WTC11 (cell line): ENCODE measurements around the gene SNRNP70. TPM values are rescaled to one million over a fixed set of nuclear protein-coding genes. Genes with fewer than 3 reads are reported as not detected.
"Not testable (repeated sequence)": the region's sequence is repeated elsewhere in the genome, so short reads cannot be mapped to it uniquely, and the experiment has no call there.

Source experiments
- ATAC-seq: fragments of 200-7000 bp; cut with Tn5 transposase; 2 replicates; pipeline ENCODE4 v1.10.0; 2021; ENCODE audit warnings: mild to moderate bottlenecking, moderate library complexity
- CTCF ChIA-PET: fragments of 300-600 bp; sonication (Branson Sonifier 250); formaldehyde crosslinking; loops from one replicate; lab custom pipeline; 2021; ENCODE audit warnings: antibody characterized with exemption; lab: Charles Lee
- POLR2A ChIA-PET: fragments of 350-600 bp; sonication (Branson Sonifier 250); formaldehyde crosslinking; loops from one replicate; lab custom pipeline; 2021; ENCODE audit warnings: antibody characterized with exemption; lab: Charles Lee
- DNase-seq: peaks from one replicate; pipeline ENCODE4 v3.0.0; 2021; ENCODE audit warnings: low spot score
- H3K27ac Mint-ChIP-seq: 2 replicates; pipeline ENCODE4 v1.8.0; 2021; ENCODE audit warnings: mixed read lengths
- H3K27me3 Mint-ChIP-seq: 2 replicates; pipeline ENCODE4 v1.8.0; 2021; ENCODE audit warnings: low read depth, mild to moderate bottlenecking, moderate library complexity, mixed read lengths
- H3K36me3 Mint-ChIP-seq: 2 replicates; pipeline ENCODE4 v1.8.0; 2021; ENCODE audit warnings: mixed read lengths
- H3K4me1 Mint-ChIP-seq: 2 replicates; pipeline ENCODE4 v1.8.0; 2022; ENCODE audit warnings: mixed read lengths
- H3K4me3 Mint-ChIP-seq: 2 replicates; pipeline ENCODE4 v1.8.0; 2021; ENCODE audit warnings: mild to moderate bottlenecking, moderate library complexity, mixed read lengths
- H3K9me3 Mint-ChIP-seq: 2 replicates; pipeline ENCODE4 v1.8.0; 2021; ENCODE audit warnings: mixed read lengths
- EMX1 ChIP-seq: fragments of 250-450 bp; sonication (Bioruptor Pico); IDR thresholded peaks from 2 replicates; pipeline ENCODE4 v1.8.0; 2021; ENCODE audit warnings: mild to moderate bottlenecking
- FOXJ3 ChIP-seq: sonication (generic); formaldehyde crosslinking; IDR thresholded peaks from 2 replicates; pipeline ENCODE4 v1.9.0; 2021; ENCODE audit warnings: missing genetic modification reagents, mild to moderate bottlenecking, borderline replicate concordance
- IRF2 ChIP-seq: sonication (generic); formaldehyde crosslinking; IDR thresholded peaks from 2 replicates; pipeline ENCODE4 v1.8.0; 2022; ENCODE audit warnings: low read depth, missing genetic modification reagents, borderline replicate concordance
- KAT7 ChIP-seq: sonication (generic); formaldehyde crosslinking; IDR thresholded peaks from 2 replicates; pipeline ENCODE4 v1.8.1; 2023; ENCODE audit warnings: missing genetic modification reagents, mild to moderate bottlenecking, borderline replicate concordance
- NR2C2 ChIP-seq: sonication (generic); formaldehyde crosslinking; IDR thresholded peaks from 2 replicates; pipeline ENCODE4 v1.8.0; 2022; ENCODE audit warnings: mild to moderate bottlenecking, missing genetic modification reagents
- NR3C1 ChIP-seq: sonication (generic); formaldehyde crosslinking; conservative IDR thresholded peaks from 2 replicates; pipeline ENCODE4 v1.8.1; 2023; ENCODE audit warnings: low read depth, mild to moderate bottlenecking, missing genetic modification reagents
- PRRX2 ChIP-seq: fragments of 250-450 bp; sonication (Bioruptor Pico); IDR thresholded peaks from 2 replicates; pipeline ENCODE4 v1.8.0; 2021; ENCODE audit warnings: mild to moderate bottlenecking
- RELA ChIP-seq: sonication (generic); formaldehyde crosslinking; IDR thresholded peaks from 2 replicates; pipeline ENCODE4 v1.8.1; 2022; ENCODE audit warnings: missing genetic modification reagents, mild to moderate bottlenecking, borderline replicate concordance
- TCF7 ChIP-seq: sonication (generic); formaldehyde crosslinking; IDR thresholded peaks from 2 replicates; pipeline ENCODE4 v1.8.0; 2022; ENCODE audit warnings: mild to moderate bottlenecking, low read depth, missing genetic modification reagents, moderate library complexity
- TEAD1 ChIP-seq: sonication (generic); formaldehyde crosslinking; IDR thresholded peaks from 2 replicates; pipeline ENCODE4 v1.8.0; 2022; ENCODE audit warnings: mild to moderate bottlenecking, missing genetic modification reagents
- TEAD4 ChIP-seq: sonication (generic); formaldehyde crosslinking; IDR thresholded peaks from 2 replicates; pipeline ENCODE4 v1.8.0; 2022; ENCODE audit warnings: mild to moderate bottlenecking, missing genetic modification reagents
- TP53 ChIP-seq: sonication (generic); formaldehyde crosslinking; IDR thresholded peaks from 2 replicates; pipeline ENCODE4 v1.8.1; 2023; ENCODE audit warnings: mild to moderate bottlenecking, missing genetic modification reagents
- ZBTB21 ChIP-seq: sonication (generic); formaldehyde crosslinking; IDR thresholded peaks from 2 replicates; pipeline ENCODE4 v1.8.1; 2023; ENCODE audit warnings: mild to moderate bottlenecking, missing genetic modification reagents, borderline replicate concordance
- ZNF396 ChIP-seq: fragments of 250-450 bp; sonication (Bioruptor Pico); IDR thresholded peaks from 2 replicates; pipeline ENCODE4 v1.8.0; 2021; ENCODE audit warnings: mild to moderate bottlenecking, moderate library complexity, borderline replicate concordance
- total RNA-seq: library from RNA; stranded (reverse); gene quantifications from 3 replicates; pipeline ENCODE4 v1.2.3, GENCODE V29; 2021
- TF ChIP-seq, protein P1 (sequence below): sonication (generic); formaldehyde crosslinking; IDR thresholded peaks from 2 replicates; pipeline ENCODE4 v1.8.1; 2023; ENCODE audit warnings: mild to moderate bottlenecking, missing genetic modification reagents, borderline replicate concordance
- TF ChIP-seq, protein P2 (sequence below): sonication (generic); formaldehyde crosslinking; IDR thresholded peaks from 2 replicates; pipeline ENCODE4 v1.8.0; 2022; ENCODE audit warnings: mild to moderate bottlenecking, missing genetic modification reagents
- TF ChIP-seq, protein P3 (sequence below): sonication (generic); formaldehyde crosslinking; IDR thresholded peaks from 2 replicates; pipeline ENCODE4 v1.8.1; 2022; ENCODE audit warnings: mild to moderate bottlenecking, moderate library complexity, missing genetic modification reagents
- TF ChIP-seq, protein P4 (sequence below): fragments of 250-450 bp; sonication (Bioruptor Pico); IDR thresholded peaks from 2 replicates; pipeline ENCODE4 v1.8.0; 2021; ENCODE audit warnings: mild to moderate bottlenecking
- TF ChIP-seq, protein P5 (sequence below): sonication (generic); formaldehyde crosslinking; IDR thresholded peaks from 2 replicates; pipeline ENCODE4 v1.8.1; 2022; ENCODE audit warnings: missing genetic modification reagents, borderline replicate concordance
- TF ChIP-seq, protein P6 (sequence below): sonication (generic); formaldehyde crosslinking; IDR thresholded peaks from 2 replicates; pipeline ENCODE4 v1.8.1; 2023; ENCODE audit warnings: mild to moderate bottlenecking, missing genetic modification reagents, moderate library complexity

Gene SNRNP70
- total RNA-seq, 1 experiment from 2014 or later = 266 TPM

DNA sequence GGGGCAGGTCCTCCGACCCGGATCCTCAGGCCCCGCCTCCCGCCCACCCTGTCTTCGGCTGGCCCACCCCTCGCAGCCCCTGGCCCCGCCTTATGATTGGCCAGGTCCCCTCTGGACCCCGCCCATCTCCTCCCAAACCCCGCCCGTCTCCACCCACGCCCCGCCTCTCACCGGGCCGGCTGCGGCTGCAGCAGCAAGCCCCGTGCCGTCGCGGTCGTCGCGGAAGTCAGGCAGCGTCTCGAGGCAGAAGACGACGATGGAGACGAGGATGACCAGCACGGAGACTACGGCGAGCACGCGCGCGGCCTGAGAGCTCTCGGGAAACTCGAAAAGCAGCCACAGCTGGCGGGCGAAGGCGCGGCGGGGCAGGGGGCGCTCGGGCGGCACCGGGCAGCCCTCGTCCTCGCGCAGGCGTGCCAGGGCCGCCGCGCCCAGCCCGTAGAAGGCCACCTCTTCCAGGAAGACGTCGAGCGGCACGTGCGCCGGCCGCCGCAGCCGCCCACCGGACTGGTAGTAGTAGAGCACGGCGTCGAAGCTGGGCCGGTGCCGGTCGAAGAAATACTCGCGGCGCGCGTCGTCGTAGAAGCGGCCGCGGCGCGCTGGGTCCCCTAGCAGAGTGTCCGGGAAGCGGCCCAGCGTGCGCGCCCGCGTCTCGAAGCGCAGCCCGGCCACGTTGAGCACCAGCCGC, 13.2 kb upstream of the SNRNP70 start (continued):
- TF ChIP-seq, protein P1, sequence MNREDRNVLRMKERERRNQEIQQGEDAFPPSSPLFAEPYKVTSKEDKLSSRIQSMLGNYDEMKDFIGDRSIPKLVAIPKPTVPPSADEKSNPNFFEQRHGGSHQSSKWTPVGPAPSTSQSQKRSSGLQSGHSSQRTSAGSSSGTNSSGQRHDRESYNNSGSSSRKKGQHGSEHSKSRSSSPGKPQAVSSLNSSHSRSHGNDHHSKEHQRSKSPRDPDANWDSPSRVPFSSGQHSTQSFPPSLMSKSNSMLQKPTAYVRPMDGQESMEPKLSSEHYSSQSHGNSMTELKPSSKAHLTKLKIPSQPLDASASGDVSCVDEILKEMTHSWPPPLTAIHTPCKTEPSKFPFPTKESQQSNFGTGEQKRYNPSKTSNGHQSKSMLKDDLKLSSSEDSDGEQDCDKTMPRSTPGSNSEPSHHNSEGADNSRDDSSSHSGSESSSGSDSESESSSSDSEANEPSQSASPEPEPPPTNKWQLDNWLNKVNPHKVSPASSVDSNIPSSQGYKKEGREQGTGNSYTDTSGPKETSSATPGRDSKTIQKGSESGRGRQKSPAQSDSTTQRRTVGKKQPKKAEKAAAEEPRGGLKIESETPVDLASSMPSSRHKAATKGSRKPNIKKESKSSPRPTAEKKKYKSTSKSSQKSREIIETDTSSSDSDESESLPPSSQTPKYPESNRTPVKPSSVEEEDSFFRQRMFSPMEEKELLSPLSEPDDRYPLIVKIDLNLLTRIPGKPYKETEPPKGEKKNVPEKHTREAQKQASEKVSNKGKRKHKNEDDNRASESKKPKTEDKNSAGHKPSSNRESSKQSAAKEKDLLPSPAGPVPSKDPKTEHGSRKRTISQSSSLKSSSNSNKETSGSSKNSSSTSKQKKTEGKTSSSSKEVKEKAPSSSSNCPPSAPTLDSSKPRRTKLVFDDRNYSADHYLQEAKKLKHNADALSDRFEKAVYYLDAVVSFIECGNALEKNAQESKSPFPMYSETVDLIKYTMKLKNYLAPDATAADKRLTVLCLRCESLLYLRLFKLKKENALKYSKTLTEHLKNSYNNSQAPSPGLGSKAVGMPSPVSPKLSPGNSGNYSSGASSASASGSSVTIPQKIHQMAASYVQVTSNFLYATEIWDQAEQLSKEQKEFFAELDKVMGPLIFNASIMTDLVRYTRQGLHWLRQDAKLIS = no peak
- TF ChIP-seq, protein P2, sequence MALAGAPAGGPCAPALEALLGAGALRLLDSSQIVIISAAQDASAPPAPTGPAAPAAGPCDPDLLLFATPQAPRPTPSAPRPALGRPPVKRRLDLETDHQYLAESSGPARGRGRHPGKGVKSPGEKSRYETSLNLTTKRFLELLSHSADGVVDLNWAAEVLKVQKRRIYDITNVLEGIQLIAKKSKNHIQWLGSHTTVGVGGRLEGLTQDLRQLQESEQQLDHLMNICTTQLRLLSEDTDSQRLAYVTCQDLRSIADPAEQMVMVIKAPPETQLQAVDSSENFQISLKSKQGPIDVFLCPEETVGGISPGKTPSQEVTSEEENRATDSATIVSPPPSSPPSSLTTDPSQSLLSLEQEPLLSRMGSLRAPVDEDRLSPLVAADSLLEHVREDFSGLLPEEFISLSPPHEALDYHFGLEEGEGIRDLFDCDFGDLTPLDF (CRISPR knock-in tag) = peak; percentile 86
- TF ChIP-seq ZNF396 (CRISPR knock-in tag) (no peak), EMX1 (no peak), TCF7 (CRISPR knock-in tag) (peak; percentile 91), RELA (CRISPR knock-in tag) (peak; percentile 89; the same call in 1 of the 2 replicates), TP53 (CRISPR knock-in tag) (peak; percentile 95), TEAD4 (peak; percentile 74)
- TF ChIP-seq, protein P3, sequence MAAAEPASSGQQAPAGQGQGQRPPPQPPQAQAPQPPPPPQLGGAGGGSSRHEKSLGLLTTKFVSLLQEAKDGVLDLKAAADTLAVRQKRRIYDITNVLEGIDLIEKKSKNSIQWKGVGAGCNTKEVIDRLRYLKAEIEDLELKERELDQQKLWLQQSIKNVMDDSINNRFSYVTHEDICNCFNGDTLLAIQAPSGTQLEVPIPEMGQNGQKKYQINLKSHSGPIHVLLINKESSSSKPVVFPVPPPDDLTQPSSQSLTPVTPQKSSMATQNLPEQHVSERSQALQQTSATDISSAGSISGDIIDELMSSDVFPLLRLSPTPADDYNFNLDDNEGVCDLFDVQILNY (CRISPR knock-in tag) = peak; percentile 95
- TF ChIP-seq, protein P4, sequence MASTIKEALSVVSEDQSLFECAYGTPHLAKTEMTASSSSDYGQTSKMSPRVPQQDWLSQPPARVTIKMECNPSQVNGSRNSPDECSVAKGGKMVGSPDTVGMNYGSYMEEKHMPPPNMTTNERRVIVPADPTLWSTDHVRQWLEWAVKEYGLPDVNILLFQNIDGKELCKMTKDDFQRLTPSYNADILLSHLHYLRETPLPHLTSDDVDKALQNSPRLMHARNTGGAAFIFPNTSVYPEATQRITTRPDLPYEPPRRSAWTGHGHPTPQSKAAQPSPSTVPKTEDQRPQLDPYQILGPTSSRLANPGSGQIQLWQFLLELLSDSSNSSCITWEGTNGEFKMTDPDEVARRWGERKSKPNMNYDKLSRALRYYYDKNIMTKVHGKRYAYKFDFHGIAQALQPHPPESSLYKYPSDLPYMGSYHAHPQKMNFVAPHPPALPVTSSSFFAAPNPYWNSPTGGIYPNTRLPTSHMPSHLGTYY (CRISPR knock-in tag) = no peak

DNA sequence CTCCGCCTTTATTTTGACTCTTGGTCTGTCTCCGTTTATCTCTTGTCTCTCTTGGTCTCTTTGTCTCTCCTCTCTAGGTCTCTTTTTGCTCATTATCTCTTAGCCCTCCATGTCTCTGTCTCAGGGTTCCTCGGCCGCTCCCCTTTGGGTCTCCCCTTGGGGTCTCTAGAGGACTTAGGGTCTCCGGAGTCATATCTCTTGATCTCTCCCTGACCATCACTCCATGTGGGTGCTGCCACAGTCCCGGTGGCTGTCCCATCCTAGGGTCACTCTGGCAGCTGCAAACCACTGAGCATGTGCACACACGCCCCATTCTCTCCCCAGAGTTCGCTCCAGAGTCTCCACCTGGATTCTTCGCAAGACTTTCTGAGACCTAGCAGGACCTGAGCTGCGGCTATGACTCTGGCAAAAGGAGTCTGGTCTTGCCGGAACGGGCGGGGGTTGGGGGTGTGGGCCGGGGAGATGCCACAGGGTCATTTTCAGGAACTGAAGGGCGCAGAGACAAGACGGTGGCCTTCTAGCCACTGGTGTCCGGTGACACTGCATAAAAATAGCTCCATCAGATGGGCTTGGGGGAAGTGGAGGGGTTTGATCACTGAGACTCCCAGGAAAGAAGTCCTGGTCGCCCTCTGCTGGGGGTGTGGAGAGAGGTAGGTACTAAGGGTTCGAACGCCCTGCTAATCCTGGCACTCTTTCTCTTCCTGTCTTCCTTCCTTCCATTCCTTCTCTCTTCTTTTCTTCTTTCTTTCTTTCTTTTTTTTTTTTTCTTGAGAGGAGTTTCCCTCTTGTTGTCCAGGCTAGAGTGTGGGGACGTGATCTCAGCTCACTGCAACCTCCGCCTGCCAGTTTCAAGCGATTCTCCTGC, 11.5 kb upstream of the SNRNP70 start:
- Mint-ChIP-seq H3K27ac (no peak overlapping the region), H3K4me3 (peak overlapping the region; percentile 68), H3K27me3 (peaks cover 78% of the 10 kb centered on the region), H3K9me3 (peaks cover 8% of the 10 kb centered on the region), H3K36me3 (no peaks in the 10 kb centered on the region)
- ATAC-seq (peak; percentile 23; the same call in 1 of the 2 replicates), DNase-seq (peak; percentile 68)
- CTCF ChIA-PET = interaction anchor here (0.6 to 2.8 kb wide), 28 partner anchors 9 to 152 kb away, joined by 3 to 38 read pairs (median 6); partner anchors contain the start of genes CGB2, CGB7, GYS1 and LHB
- TF ChIP-seq NR3C1 (CRISPR knock-in tag) = no peak
- TF ChIP-seq KAT7 (CRISPR knock-in tag) = no peak
- no peak for TF ChIP-seq IRF2 (CRISPR knock-in tag)
- TF ChIP-seq, protein P5, sequence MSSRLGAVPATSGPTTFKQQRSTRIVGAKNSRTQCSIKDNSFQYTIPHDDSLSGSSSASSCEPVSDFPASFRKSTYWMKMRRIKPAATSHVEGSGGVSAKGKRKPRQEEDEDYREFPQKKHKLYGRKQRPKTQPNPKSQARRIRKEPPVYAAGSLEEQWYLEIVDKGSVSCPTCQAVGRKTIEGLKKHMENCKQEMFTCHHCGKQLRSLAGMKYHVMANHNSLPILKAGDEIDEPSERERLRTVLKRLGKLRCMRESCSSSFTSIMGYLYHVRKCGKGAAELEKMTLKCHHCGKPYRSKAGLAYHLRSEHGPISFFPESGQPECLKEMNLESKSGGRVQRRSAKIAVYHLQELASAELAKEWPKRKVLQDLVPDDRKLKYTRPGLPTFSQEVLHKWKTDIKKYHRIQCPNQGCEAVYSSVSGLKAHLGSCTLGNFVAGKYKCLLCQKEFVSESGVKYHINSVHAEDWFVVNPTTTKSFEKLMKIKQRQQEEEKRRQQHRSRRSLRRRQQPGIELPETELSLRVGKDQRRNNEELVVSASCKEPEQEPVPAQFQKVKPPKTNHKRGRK (CRISPR knock-in tag) = no peak
- no peak for TF ChIP-seq TEAD1 (CRISPR knock-in tag)
- no peak for TF ChIP-seq PRRX2 (CRISPR knock-in tag)
- TF ChIP-seq FOXJ3 (CRISPR knock-in tag) = no peak
- no peak for TF ChIP-seq NR2C2 (CRISPR knock-in tag)
- no peak for TF ChIP-seq ZBTB21 (CRISPR knock-in tag)
- TF ChIP-seq, protein P6, sequence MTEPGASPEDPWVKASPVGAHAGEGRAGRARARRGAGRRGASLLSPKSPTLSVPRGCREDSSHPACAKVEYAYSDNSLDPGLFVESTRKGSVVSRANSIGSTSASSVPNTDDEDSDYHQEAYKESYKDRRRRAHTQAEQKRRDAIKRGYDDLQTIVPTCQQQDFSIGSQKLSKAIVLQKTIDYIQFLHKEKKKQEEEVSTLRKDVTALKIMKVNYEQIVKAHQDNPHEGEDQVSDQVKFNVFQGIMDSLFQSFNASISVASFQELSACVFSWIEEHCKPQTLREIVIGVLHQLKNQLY (CRISPR knock-in tag) = no peak
- TF ChIP-seq, all 79 proteins: peak for 0
- peaks cover 8% of the 10 kb centered on the region; the same call in 1 of the 2 replicates for H3K4me1 Mint-ChIP-seq
- POLR2A ChIA-PET = no interaction called here

DNA sequence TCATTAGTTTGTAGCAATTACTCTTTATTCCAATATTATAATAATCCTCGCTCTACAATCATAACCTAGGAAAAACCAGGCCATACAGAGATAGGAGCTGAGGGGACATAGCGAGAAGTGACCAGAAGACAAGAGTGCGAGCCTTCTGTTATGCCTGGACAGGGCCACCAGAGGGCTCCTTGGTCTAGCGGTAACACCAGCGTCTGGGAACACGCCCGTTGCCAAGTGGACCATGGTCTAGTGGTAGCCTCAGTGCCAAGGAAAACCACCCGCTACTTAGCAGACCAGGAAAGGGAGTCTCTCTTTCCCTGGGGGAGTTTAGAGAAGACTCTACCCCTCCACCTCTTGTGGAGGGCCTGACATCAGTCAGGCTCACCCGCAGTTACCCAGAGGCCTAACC, 10.4 kb upstream of the SNRNP70 start:
- H3K27me3 Mint-ChIP-seq = peaks cover 74% of the 10 kb centered on the region
- not testable (repeated sequence) for H3K27ac Mint-ChIP-seq, H3K4me1 Mint-ChIP-seq, H3K4me3 Mint-ChIP-seq, H3K9me3 Mint-ChIP-seq, H3K36me3 Mint-ChIP-seq, ATAC-seq
- ChIA-PET POLR2A (interaction anchor here (0.6 kb wide), 1 partner anchor 26 kb away, joined by 9 read pairs; no protein-coding TSS in a partner anchor), CTCF (interaction anchor here (0.6 to 2.8 kb wide), 16 partner anchors 9 to 150 kb away, joined by 3 to 38 read pairs (median 12); partner anchors contain the start of genes CGB2, CGB7, GYS1 and LHB)
- peak; percentile 61 for DNase-seq
